PFSK-1 (cell line): ENCODE measurements around the gene PARP3.

Experiments used
- FOXP2 ChIP-seq: optimal IDR thresholded peaks from 2 replicates; pipeline ENCODE3; 2011; ENCODE audit warnings: borderline replicate concordance, control low read depth, inconsistent platforms; ENCODE audit not compliant: insufficient read depth; ENCODE audit errors: extremely low read length, extremely low read depth
- POLR2AphosphoS5 ChIP-seq: IDR thresholded peaks from 2 replicates; pipeline ENCODE4 v1.6.1; 2012; ENCODE audit warnings: low read depth, mild to moderate bottlenecking, control low read depth, low read length, moderate library complexity
- REST ChIP-seq, 2 experiments: IDR thresholded peaks; 2 replicates each; pipeline versions ENCODE4 v1.6.1 to v1.8.0; 2011 to 2012; ENCODE audit warnings: low read depth in 2 of 2, low read length in 2 of 2, control low read depth in 1 of 2, inconsistent platforms in 1 of 2, mild to moderate bottlenecking in 1 of 2, moderate library complexity in 1 of 2; ENCODE audit not compliant: insufficient read depth in 1 of 2
- SIN3A ChIP-seq: IDR thresholded peaks from 2 replicates; pipeline ENCODE4 v1.6.1; 2012; ENCODE audit warnings: mild to moderate bottlenecking, low read length, moderate library complexity, borderline replicate concordance; ENCODE audit not compliant: insufficient read depth
- TAF1 ChIP-seq: IDR thresholded peaks from 2 replicates; pipeline ENCODE4 v1.6.1; 2012; ENCODE audit warnings: low read length, control low read depth, borderline replicate concordance; ENCODE audit not compliant: insufficient read depth

Gene PARP3

GRCh38 chr3:51943451-51944391 is 1.6 kb downstream of the PARP3 start:
- no peak for TF ChIP-seq REST (IDR thresholded peaks at IDR 0.05; ENCODE audit: insufficient read depth in 1 of 2, low read depth in 2 of 2, low read length in 2 of 2)
- TF ChIP-seq FOXP2, result no peak
- TF ChIP-seq POLR2AphosphoS5, result no peak
- no peak for TF ChIP-seq TAF1
- no peak for TF ChIP-seq SIN3A

- TF ChIP-seq SIN3A, result no peak
- no peak for TF ChIP-seq FOXP2
- no peak for TF ChIP-seq REST (IDR thresholded peaks at IDR 0.05; ENCODE audit: insufficient read depth in 1 of 2, low read depth in 2 of 2, low read length in 2 of 2)
- TF ChIP-seq TAF1, result no peak
- TF ChIP-seq POLR2AphosphoS5, result no peak
Observed at GRCh38 chr3:51944451-51945021, 2.4 kb downstream of the PARP3 start.

- TF ChIP-seq TAF1 (no peak), POLR2AphosphoS5 (no peak), REST (IDR thresholded peaks at IDR 0.05; ENCODE audit: insufficient read depth in 1 of 2, low read depth in 2 of 2, low read length in 2 of 2) (no peak), FOXP2 (no peak), SIN3A (no peak)
Observed at GRCh38 chr3:51945031-51945840, 3.1 kb downstream of the PARP3 start.

DNA sequence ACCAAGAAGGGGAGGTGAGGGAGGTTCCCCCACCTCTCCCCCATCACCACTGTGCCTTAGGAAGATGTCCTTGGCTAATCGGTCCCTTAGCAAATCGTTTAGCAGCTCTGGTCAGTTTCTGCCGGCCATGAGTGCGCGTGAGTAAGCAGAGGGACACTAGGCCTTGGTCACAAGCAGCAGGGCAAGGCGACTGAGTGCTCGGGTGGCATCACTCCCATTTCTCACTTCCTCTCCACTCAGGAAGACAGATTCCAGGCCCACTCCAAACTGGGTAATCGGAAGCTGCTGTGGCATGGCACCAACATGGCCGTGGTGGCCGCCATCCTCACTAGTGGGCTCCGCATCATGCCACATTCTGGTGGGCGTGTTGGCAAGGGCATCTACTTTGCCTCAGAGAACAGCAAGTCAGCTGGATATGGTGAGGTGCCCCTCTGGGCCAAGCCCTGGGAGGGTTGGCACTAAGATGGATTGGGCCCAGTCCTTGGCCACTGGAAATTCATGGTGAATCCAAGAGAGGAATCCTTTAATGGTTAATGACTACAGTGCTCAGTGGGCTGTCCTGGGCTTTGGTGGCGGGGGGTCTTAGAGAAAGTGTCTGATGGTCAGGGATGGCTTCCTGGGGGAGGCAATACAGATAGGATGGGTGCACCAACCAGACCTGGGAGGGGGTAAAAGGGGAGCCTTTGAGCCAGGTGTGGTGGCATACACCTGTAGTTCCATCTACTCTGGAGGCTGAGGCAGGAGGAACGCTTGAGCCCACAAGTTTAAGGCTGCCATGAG is 4.0 kb downstream of the PARP3 start:
- no peak for TF ChIP-seq REST (IDR thresholded peaks at IDR 0.05; ENCODE audit: insufficient read depth in 1 of 2, low read depth in 2 of 2, low read length in 2 of 2)
- TF ChIP-seq POLR2AphosphoS5, result no peak
- no peak for TF ChIP-seq FOXP2
- no peak for TF ChIP-seq SIN3A
- no peak for TF ChIP-seq TAF1
